Liver (tissue), 9 donors: ENCODE data around the gene DIP2A. TPM values are rescaled to one million over a fixed set of nuclear protein-coding genes. Genes with fewer than 3 reads are reported as not detected.

Experiments
- DNase-seq: peaks from one replicate; pipeline ENCODE4 v3.0.0-alpha.2; 2017; ENCODE audit warnings: low spot score
- H3K27ac ChIP-seq, 2 donors: one replicate each; pipeline ENCODE4 v1.7.0; 2013; ENCODE audit warnings: inconsistent platforms in 2 of 2, low read length in 2 of 2, control low read depth in 1 of 2, low read depth in 1 of 2, mild to moderate bottlenecking in 1 of 2
- H3K27me3 ChIP-seq, 4 donors: one replicate each; pipeline versions ENCODE4 v1.6.1 to v1.7.0; 2013; ENCODE audit warnings: low read length in 3 of 4, inconsistent platforms in 1 of 4, mild to moderate bottlenecking in 1 of 4, moderate library complexity in 1 of 4; ENCODE audit not compliant: control insufficient read depth in 4 of 4, insufficient read depth in 4 of 4
- H3K36me3 ChIP-seq, 4 donors: one replicate each; pipeline versions ENCODE4 v1.6.1 to v1.7.0; 2013; ENCODE audit warnings: low read length in 3 of 4, mild to moderate bottlenecking in 3 of 4, low read depth in 1 of 4, moderate library complexity in 1 of 4; ENCODE audit not compliant: control insufficient read depth in 4 of 4, insufficient read depth in 3 of 4
- H3K4me1 ChIP-seq, 4 donors: one replicate each; pipeline versions ENCODE4 v1.6.1 to v1.7.0; 2013; ENCODE audit warnings: low read length in 3 of 4, mild to moderate bottlenecking in 3 of 4, moderate library complexity in 1 of 4; ENCODE audit not compliant: control insufficient read depth in 4 of 4, insufficient read depth in 4 of 4
- H3K4me3 ChIP-seq, 3 donors: one replicate each; pipeline versions ENCODE4 v1.6.1 to v1.7.0; 2013; ENCODE audit warnings: low read length in 3 of 3, control low read depth in 1 of 3, low read depth in 1 of 3, mild to moderate bottlenecking in 1 of 3
- H3K9ac ChIP-seq, 2 donors: one replicate each; pipeline ENCODE4 v1.7.0; 2013; ENCODE audit warnings: low read length in 2 of 2, mild to moderate bottlenecking in 2 of 2, moderate library complexity in 2 of 2, control low read depth in 1 of 2, low read depth in 1 of 2
- H3K9me3 ChIP-seq, 4 donors: one replicate each; pipeline versions ENCODE4 v1.6.1 to v1.7.0; 2013; ENCODE audit warnings: low read length in 3 of 4; ENCODE audit not compliant: control insufficient read depth in 4 of 4
- ATF3 ChIP-seq: IDR thresholded peaks from 2 replicates; pipeline ENCODE4 v1.6.1; 2016; ENCODE audit warnings: antibody characterized with exemption
- CTCF ChIP-seq: fragments of 150-350 bp; IDR thresholded peaks from 2 replicates; pipeline ENCODE4 v1.5.1; 2017; ENCODE audit warnings: improper control_type of control experiment, low read depth, low read length; ENCODE audit not compliant: missing input control
- EGR1 ChIP-seq, 2 donors: IDR thresholded peaks; 2 replicates each; pipeline ENCODE4 v1.6.1; 2016 to 2018; ENCODE audit warnings: antibody characterized with exemption in 2 of 2, low read depth in 2 of 2
- FOXA1 ChIP-seq: IDR thresholded peaks from 2 replicates; pipeline ENCODE4 v1.6.1; 2016; ENCODE audit warnings: antibody characterized with exemption
- FOXA2 ChIP-seq: IDR thresholded peaks from 2 replicates; pipeline ENCODE4 v1.6.1; 2016; ENCODE audit warnings: antibody characterized with exemption
- GABPA ChIP-seq, 2 donors: IDR thresholded peaks in 1 of 2; conservative IDR thresholded peaks in 1 of 2; 2 replicates each; pipeline ENCODE4 v1.6.1; 2016; ENCODE audit warnings: antibody characterized with exemption in 2 of 2, mild to moderate bottlenecking in 1 of 2, moderate library complexity in 1 of 2
- HNF4A ChIP-seq, 2 donors: conservative IDR thresholded peaks; 2 replicates each; pipeline ENCODE4 v1.6.1; 2016; ENCODE audit warnings: antibody characterized with exemption in 2 of 2, mild to moderate bottlenecking in 2 of 2
- HNF4G ChIP-seq: IDR thresholded peaks from 2 replicates; pipeline ENCODE4 v1.6.1; 2016; ENCODE audit warnings: antibody characterized with exemption
- JUND ChIP-seq, 2 donors: IDR thresholded peaks; 2 replicates each; pipeline ENCODE4 v1.6.1; 2016; ENCODE audit warnings: antibody characterized with exemption in 2 of 2
- MAX ChIP-seq: IDR thresholded peaks from 2 replicates; pipeline ENCODE4 v1.6.1; 2016; ENCODE audit warnings: antibody characterized with exemption
- NR2F2 ChIP-seq: IDR thresholded peaks from 2 replicates; pipeline ENCODE4 v1.6.1; 2016; ENCODE audit warnings: antibody characterized with exemption
- RAD21 ChIP-seq, 2 donors: IDR thresholded peaks; 2 replicates each; pipeline ENCODE4 v1.6.1; 2016; ENCODE audit warnings: antibody characterized with exemption in 2 of 2, mild to moderate bottlenecking in 2 of 2
- REST ChIP-seq: IDR thresholded peaks from 2 replicates; pipeline ENCODE4 v1.6.1; 2016; ENCODE audit warnings: antibody characterized with exemption, mild to moderate bottlenecking
- SP1 ChIP-seq: IDR thresholded peaks from 2 replicates; pipeline ENCODE4 v1.6.1; 2018; ENCODE audit warnings: antibody characterized with exemption, mild to moderate bottlenecking
- TAF1 ChIP-seq: conservative IDR thresholded peaks from 2 replicates; pipeline ENCODE4 v1.6.1; 2016; ENCODE audit warnings: antibody characterized with exemption, mild to moderate bottlenecking
- YY1 ChIP-seq: IDR thresholded peaks from 2 replicates; pipeline ENCODE4 v1.6.1; 2016; ENCODE audit warnings: antibody characterized with exemption, mild to moderate bottlenecking
- ZBTB33 ChIP-seq: IDR thresholded peaks from 2 replicates; pipeline ENCODE4 v1.6.1; 2016; ENCODE audit warnings: antibody characterized with exemption
- WGBS: extraction: QIAGEN DNeasy Blood & Tissue Kit; methylation state at CpG from one replicate; pipeline ENCODE4 v1.1.7; 2013; 5-methylcytosine and 5-hydroxymethylcytosine counted together
- polyA plus RNA-seq, 2 donors: library from polyadenylated mRNA; stranded (reverse) in 1 of 2; unstranded in 1 of 2; fragments of 200-250 nt in 1 of 2; fragments of >200 nt in 1 of 2; fragmentation: Nextera tagmentation in 1 of 2; extraction: Ambion mirVana in 1 of 2; gene quantifications; one replicate each; pipeline versions ENCODE4 v1.2.1 to v1.2.3, GENCODE V29; 2013 to 2015
- total RNA-seq, 2 donors: library from RNA; depleted of rRNA; stranded (reverse); fragments of >200 nt; gene quantifications; one replicate each; pipeline ENCODE4 v1.2.3, GENCODE V29; 2014
- donor health status: healthy.
- donor health status: healthy.
- donor health status: healthy.
- donor health status: healthy.
- donor health status: healthy.

DIP2A gene
- total and polyA plus RNA-seq, 4 donors = 3.8 to 21.7 (median 7.5) TPM

- TF ChIP-seq CTCF (no peak), MAX (no peak), FOXA2 (no peak), YY1 (no peak), JUND (IDR thresholded peaks at IDR 0.05) (no peak), HNF4G (no peak), ATF3 (no peak), FOXA1 (no peak), TAF1 (no peak), ZBTB33 (no peak), HNF4A (conservative IDR thresholded peaks at IDR 0.05) (no peak), REST (no peak), GABPA (IDR thresholded peaks at IDR 0.05 in 1 of 2, conservative IDR thresholded peaks at IDR 0.05 in 1 of 2) (no peak), NR2F2 (no peak), EGR1 (IDR thresholded peaks at IDR 0.05; ENCODE audit: low read depth in 2 of 2) (no peak), RAD21 (IDR thresholded peaks at IDR 0.05) (no peak), SP1 (no peak)
- Histone ChIP-seq H3K4me1 (no peaks in the 10 kb centered on the region), H3K27me3 (no peaks in the 10 kb centered on the region), H3K4me3 (no peak overlapping the region), H3K9me3 (no peaks in the 10 kb centered on the region), H3K9ac (no peak overlapping the region), H3K27ac (no peak overlapping the region), H3K36me3 (peaks cover 2 to 67% (median 28%) of the 10 kb centered on the region in 4 donors)
- no peak for DNase-seq
- WGBS = 95% methylated on average over 19 of the region's 19 CpGs
Observed at GRCh38 chr21:46560568-46561444, 102.1 kb downstream of the DIP2A start.
